Heart right ventricle (tissue), 16 donors: Measurements from ENCODE around the gene CAMSAP1. TPM values are rescaled to one million over a fixed set of nuclear protein-coding genes. Genes with fewer than 3 reads are reported as not detected.
A peak's percentile ranks its signal among the peaks of the same experiment; 100 is the strongest.

Experiments used
- ATAC-seq, 8 donors: fragments of 200-7000 bp; cut with Tn5 transposase; one replicate each; pipeline ENCODE4 v1.9.1; 2020; ENCODE audit warnings: mild to moderate bottlenecking in 8 of 8, moderate library complexity in 8 of 8, moderate number of reproducible peaks in 1 of 8
- DNase-seq, 2 donors: peaks; one replicate each; pipeline ENCODE4 v3.0.0-alpha.2; 2020
- H3K27ac ChIP-seq, 10 donors: fragments of 200-600 bp; sonication (generic) in 2 of 10; one replicate each; pipeline versions ENCODE4 v1.5.0 to v1.8.0; 2020 to 2022; ENCODE audit warnings: mild to moderate bottlenecking in 3 of 10
- H3K27me3 ChIP-seq, 7 donors: fragments of 200-600 bp; one replicate each; pipeline ENCODE4 v1.8.0; 2021 to 2022; ENCODE audit warnings: mild to moderate bottlenecking in 2 of 7
- H3K36me3 ChIP-seq, 9 donors: fragments of 200-600 bp; sonication (generic) in 1 of 9; one replicate each; pipeline versions ENCODE4 v1.5.0 to v1.8.0; 2020 to 2022; ENCODE audit warnings: mild to moderate bottlenecking in 2 of 9
- H3K4me1 ChIP-seq, 9 donors: fragments of 200-600 bp; sonication (generic) in 1 of 9; one replicate each; pipeline versions ENCODE4 v1.5.0 to v1.8.0; 2020 to 2022; ENCODE audit warnings: mild to moderate bottlenecking in 4 of 9
- H3K4me3 ChIP-seq, 10 donors: fragments of 200-600 bp; sonication (generic) in 2 of 10; one replicate each; pipeline versions ENCODE4 v1.5.0 to v1.8.0; 2020 to 2022; ENCODE audit warnings: mild to moderate bottlenecking in 7 of 10, moderate library complexity in 2 of 10
- H3K9me3 ChIP-seq, 11 donors: fragments of 200-600 bp in 10 of 11; sonication (generic) in 2 of 11; one replicate each; pipeline versions ENCODE4 v1.5.0 to v1.8.0; 2013 to 2022; ENCODE audit warnings: mild to moderate bottlenecking in 2 of 11, control low read depth in 1 of 11, moderate library complexity in 1 of 11
- CTCF ChIP-seq, 9 donors: fragments of 200-600 bp; sonication (generic) in 2 of 9; IDR thresholded peaks; one replicate each; pipeline versions ENCODE4 v1.5.0 to v1.8.0; 2021 to 2022; ENCODE audit warnings: antibody characterized with exemption in 9 of 9, mild to moderate bottlenecking in 5 of 9, moderate library complexity in 1 of 9
- WGBS, 2 donors: extraction: QIAGEN DNeasy Blood & Tissue Kit; methylation state at CpG; one replicate each; pipeline ENCODE4 v1.1.7; 2013; ENCODE audit warnings: inconsistent platforms in 1 of 2; 5-methylcytosine and 5-hydroxymethylcytosine counted together
- intact Hi-C, 10 donors: fragments of 100-400 bp; cut with DNase I; formaldehyde crosslinking; loops; one replicate each; pipeline versions ENCODE4 v1.11.1 to v1.14.2; 2022
- polyA plus RNA-seq, 2 donors: library from polyadenylated mRNA; stranded (reverse); fragments of 200-250 nt; gene quantifications; one replicate each; pipeline ENCODE4 v1.2.3, GENCODE V29; 2013
- total RNA-seq, 10 donors: library from RNA; stranded (reverse); fragmentation: NEBNext Ultra II Directional in 3 of 10; extraction: Animal tissue kit (Norgen Biotek cat#: 25700) in 3 of 10; gene quantifications; one replicate each; pipeline versions ENCODE4 v1.2.1 to v1.2.4, GENCODE V29; 2021 to 2023
- donor health status: Arrhythmogenic right ventricular cardiomyopathy.
- donor health status: ischemic (EF 13 %, LVEDD 7.1; RV severe dilation, severe dysfunction).
- donor health status: healthy with polysubstance abuse.
- donor health status: DM: no; HTN: yes; CAD: no.
- donor health status: DM: no; HTN: no; CAD: no.
- donor health status: ischemic (EF 25% LVEDD 6.9; RV normal size, moderate dysfunction).
- donor health status: ischemic (EF 25% LVEDD 5.7; RV mildly dilated, moderate dysfunction).
- donor health status: healthy.
- donor health status: DM: yes; HTN: yes; CAD: no.
- donor health status: Ischemic cardiomyopathy.
- donor health status: ischemic (EF 35%, LVEDD 5.7; RV mildly dilated, moderate dysfunction).
- donor health status: nonischemic (EF 11% LVEDD 7.7; RV severe dilation, severe dysfunction).
- donor health status: DM: yes; HTN: yes; CAD: no.
- donor health status: PGD.
- donor health status: ischemic (EF 29% LVEDD 5.4; RV normal size, mild dysfunction).
- donor health status: nonischemic (EF 23%, LVEDD 6.1; RV moderate dilation, normal function).

The CAMSAP1 gene
- total and polyA plus RNA-seq, 12 donors = 6.7 to 25.0 (median 19.4) TPM

- ATAC-seq (no peak), DNase-seq (no peak)
- no peaks in the 10 kb centered on the region for H3K27me3 ChIP-seq
- peak overlapping the region in 8 of 10 donors; percentile 56 to 83 (median 69) for H3K27ac ChIP-seq
- H3K9me3 ChIP-seq = no peaks in the 10 kb centered on the region
- TF ChIP-seq CTCF (IDR thresholded peaks at IDR 0.05) = no peak
- 71% methylated on average over 23 of the region's 23 CpGs for WGBS, 2 donors
- peaks cover 4 to 67% (median 57%) of the 10 kb centered on the region in 9 donors for H3K4me1 ChIP-seq
- intact Hi-C loops = loop anchor here in 6 of 10 donors (2.0 to 5.0 kb wide), 7 partner anchors 37 to 212 kb away; partner anchors contain the start of genes UBAC1 (in 2 of the 6), KCNT1 (in 1 of the 6) and TMEM250 (in 1 of the 6)
- peaks cover 0 to 9% (median 0%) of the 10 kb centered on the region in 9 donors for H3K36me3 ChIP-seq
- peak overlapping the region in 8 of 10 donors; percentile 49 to 78 (median 66) for H3K4me3 ChIP-seq
Observed at GRCh38 chr9:135905380-135906258, 1.7 kb downstream of the CAMSAP1 start.

- no peak for TF ChIP-seq CTCF (IDR thresholded peaks at IDR 0.05)
- Histone ChIP-seq H3K9me3 (peaks cover 0 to 3% (median 0%) of the 10 kb centered on the region in 11 donors), H3K4me3 (no peak overlapping the region), H3K4me1 (peaks cover 4 to 52% (median 47%) of the 10 kb centered on the region in 9 donors), H3K36me3 (no peaks in the 10 kb centered on the region), H3K27ac (no peak overlapping the region), H3K27me3 (no peaks in the 10 kb centered on the region)
- 96 to 98% methylated on average over 16 of the region's 16 CpGs for WGBS, 2 donors
- intact Hi-C loops = loop anchor here in 3 of 10 donors (5.0 kb wide), 1 partner anchor 37 kb away; no protein-coding TSS in a partner anchor
- ATAC-seq = no peak
- DNase-seq = no peak
Observed at GRCh38 chr9:135903786-135904520, 3.4 kb downstream of the CAMSAP1 start.

GRCh38 chr9:135903358-135903656 is 4.0 kb downstream of the CAMSAP1 start:
- WGBS, 2 donors = 31 to 35% methylated on average over 3 of the region's 3 CpGs
- intact Hi-C loops = loop anchor here in 3 of 10 donors (5.0 kb wide), 1 partner anchor 36 kb away; no protein-coding TSS in a partner anchor
- peaks cover 4 to 51% (median 41%) of the 10 kb centered on the region in 9 donors for H3K4me1 ChIP-seq

More at GRCh38 chr9:135903358-135903656, 4.0 kb downstream of the CAMSAP1 start:
- TF ChIP-seq CTCF (IDR thresholded peaks at IDR 0.05) = no peak
- DNase-seq (no peak), ATAC-seq (no peak)
- Histone ChIP-seq H3K36me3 (no peaks in the 10 kb centered on the region), H3K9me3 (peaks cover 0 to 9% (median 0%) of the 10 kb centered on the region in 11 donors), H3K4me3 (no peak overlapping the region), H3K27me3 (no peaks in the 10 kb centered on the region), H3K27ac (peak overlapping the region in 1 of 10 donors; percentile 44)
